HG03442 (cell line): ENCODE measurements around the gene HS3ST6.
"Not testable (repeated sequence)": the region's sequence is repeated elsewhere in the genome, so short reads cannot be mapped to it uniquely, and the experiment has no call there.

Experiments used
- ATAC-seq: cut with Tn5 transposase; IDR thresholded peaks from one replicate; pipeline ENCODE4 v1.9.1; 2021; ENCODE audit warnings: mild to moderate bottlenecking, moderate library complexity; ENCODE audit not compliant: unreplicated experiment

The HS3ST6 gene

GRCh38 chr16:1909561-1910231 is 8.5 kb downstream of the HS3ST6 start:
- ATAC-seq = no peak

DNA sequence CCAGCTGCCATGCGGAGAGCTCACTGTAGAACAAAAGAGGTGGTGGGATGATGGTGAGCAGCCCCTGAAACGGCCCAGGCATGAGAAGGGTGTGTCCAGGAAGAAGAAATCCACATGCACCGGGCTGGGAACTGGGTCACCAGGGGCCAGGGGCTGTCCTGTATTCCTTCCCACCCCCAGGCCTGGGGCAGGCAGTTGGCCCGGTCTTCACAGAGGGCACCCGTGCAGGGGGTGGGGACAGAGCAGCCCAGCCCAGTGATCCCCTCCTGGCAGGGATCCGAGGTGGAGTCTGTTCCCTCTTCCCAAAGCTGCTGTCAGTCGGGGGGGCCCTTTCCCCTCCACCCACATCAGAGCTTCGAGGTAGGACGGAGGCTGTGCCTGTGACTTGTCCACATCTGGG is 9.2 kb downstream of the HS3ST6 start:
- no peak for ATAC-seq

DNA sequence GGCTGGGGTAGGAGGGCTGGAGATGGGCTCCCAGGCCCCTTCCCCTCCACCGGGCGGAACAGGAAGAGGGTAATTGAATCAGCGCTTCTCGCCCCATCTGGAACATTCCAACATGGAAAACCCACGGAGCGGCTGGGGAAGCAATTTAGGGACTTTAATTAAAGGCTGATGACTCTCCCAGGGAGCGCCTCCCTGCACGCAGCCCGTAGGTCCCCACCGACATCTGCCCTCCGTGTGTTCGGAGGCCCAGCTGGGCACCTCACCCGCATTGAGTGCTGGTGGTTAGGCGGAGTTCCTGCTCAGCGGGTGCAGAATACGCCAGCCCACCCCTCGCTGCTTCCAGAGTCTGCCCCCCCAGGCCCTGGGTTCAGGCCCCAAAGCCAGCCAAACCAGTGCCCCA is 10.0 kb downstream of the HS3ST6 start:
- no peak for ATAC-seq

GRCh38 chr16:1907226-1907860 is 10.9 kb downstream of the HS3ST6 start:
- ATAC-seq = no peak

DNA sequence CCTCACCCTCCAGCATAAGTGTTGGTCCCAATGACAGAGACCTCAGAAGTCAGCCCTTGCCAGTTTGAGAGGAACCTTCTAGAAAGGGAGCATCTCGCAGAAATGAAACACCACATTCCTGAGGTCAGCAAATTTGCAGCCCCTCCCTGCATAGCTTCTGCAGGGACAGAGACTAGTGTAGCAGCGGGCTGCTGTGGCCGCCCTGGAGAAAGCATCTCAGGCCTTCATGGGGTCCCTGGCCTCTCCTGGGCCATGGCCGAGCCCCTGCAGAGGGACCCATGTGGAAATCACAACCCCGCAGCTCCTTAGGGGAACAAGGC is 11.4 kb downstream of the HS3ST6 start:
- ATAC-seq = no peak

DNA sequence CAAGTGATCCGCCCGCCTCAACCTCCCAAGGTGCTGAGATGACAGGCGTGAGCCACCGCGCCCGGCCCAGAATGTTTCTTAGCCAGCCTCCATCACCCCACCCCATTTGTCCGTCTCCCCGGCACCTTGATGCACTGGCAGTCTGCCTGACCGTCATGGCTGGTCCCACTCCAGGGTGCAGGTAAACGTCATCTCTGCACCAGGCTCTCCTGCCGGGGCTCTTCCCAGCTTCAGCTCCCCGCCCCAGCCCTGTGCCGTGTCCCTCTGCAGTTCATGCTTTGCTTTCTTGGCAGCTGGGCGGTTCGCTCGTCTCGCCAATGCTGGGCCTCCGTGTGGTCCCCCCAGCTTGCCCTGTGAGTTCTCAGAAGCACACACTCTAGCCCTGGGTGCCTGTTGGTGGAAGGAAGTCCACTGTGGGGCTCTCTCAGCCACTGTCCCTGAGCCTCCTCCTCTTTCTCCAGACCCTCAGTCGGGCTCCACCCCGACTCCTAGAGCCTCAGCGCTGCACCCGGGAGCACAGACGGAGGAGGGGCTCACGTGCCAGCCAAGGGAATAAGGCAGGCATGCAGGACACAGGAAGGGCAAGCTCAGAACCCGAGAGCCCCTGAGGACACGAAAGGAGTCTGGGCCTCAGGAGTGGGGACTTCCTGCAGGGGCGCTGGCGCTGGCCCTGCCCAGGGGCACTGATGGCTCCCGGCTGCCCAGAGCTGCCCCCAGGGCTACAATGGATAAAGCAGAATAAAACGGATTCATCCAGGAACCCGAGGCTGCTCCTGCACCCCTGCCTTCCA is 12.0 kb downstream of the HS3ST6 start:
- ATAC-seq = no peak

GRCh38 chr16:1903845-1904840 is 14.1 kb downstream of the HS3ST6 start:
- ATAC-seq = no peak

GRCh38 chr16:1903220-1903574 is 15.0 kb downstream of the HS3ST6 start:
- no peak for ATAC-seq

DNA sequence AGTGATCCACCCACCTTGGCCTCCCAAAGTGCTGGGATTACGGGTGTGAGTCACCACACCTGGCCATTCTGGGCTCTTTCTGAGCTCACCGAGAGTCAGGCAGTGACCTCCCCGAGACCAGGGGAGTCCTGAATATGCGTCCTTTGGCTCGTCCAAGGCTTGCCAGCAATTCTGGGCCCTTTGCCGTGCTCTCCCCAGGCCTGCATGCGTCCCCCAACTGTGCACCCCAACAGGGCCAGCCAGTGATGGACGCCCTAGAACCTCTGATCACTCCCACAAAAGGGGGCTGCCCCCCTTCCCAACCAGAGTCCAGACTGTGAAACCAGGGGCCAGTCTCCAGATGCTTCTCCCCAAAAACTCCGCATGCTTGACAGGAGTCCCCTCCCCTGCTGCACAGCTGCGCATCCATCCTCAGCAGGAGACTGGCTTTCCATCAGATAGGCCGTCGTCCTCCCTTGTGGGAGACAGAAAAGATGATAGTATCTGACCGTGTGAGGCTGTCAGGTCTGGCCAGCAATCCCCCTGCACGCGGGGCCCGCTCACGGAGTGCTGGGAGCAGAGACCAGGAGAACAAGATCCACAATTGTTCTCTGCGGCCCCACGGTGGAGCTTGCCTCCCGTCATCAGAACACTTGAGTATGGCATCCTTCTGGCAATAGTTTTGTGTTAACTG is 15.5 kb downstream of the HS3ST6 start:
- no peak for ATAC-seq

GRCh38 chr16:1900452-1900774 is 17.8 kb downstream of the HS3ST6 start:
- ATAC-seq = no peak

- ATAC-seq = no peak
Measured at GRCh38 chr16:1899641-1900451, 18.4 kb downstream of the HS3ST6 start.

DNA sequence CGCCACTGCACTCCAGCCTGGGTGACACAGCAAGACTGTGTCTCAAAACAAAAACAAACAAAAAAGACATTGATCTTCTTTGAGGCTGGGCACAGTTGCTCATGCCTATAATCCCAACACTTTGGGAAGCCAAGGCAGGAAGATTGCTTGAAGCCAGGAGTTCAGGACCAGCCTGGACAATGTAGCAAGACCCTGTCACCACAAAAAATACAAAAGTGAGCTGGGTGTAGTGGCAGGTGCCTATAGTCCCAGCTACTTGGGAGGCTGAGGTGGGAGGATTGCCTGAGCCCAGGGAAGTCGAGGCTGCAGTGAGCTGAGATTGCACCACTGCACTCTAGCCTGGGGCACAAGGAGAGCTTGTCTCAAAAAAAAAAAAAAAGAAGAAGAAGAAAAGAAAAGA is 20.5 kb downstream of the HS3ST6 start:
- ATAC-seq = not testable (repeated sequence)

DNA sequence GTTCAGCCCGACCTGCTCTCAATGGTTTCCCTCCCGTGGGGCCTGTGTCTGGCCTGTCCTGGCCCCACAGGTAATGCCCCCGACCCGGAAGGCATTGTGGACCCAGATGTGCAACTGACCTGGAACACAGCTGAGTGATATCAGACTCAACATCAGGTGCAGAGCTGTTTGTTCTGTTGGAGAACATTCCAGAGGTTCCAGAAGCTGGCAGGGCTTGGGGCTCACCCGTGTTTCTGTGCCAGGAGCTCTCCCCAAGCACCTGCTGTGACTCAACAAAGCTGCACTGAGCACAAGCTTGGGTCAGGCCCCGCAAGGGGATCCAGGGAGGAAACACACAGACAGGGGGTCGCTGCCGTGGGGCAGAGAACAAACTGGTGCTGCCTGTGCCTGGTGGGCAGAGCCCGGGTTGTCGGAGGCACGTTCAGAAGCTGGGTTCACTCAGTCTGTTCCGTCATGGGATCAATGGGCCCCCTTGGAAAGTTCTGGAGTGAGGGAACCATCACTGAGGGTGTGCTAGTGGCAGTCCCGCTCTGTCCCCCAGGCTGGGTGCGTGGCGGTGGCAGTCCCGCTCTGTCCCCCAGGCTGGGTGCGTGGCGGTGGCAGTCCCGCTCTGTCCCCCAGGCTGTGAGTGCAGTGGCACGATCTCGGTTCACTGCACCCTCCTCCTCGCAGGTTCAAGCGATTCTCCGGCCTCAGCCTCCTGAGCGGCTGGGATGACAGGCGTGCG is 22.1 kb downstream of the HS3ST6 start:
- ATAC-seq = no peak

GRCh38 chr16:1895068-1895467 is 23.1 kb downstream of the HS3ST6 start:
- ATAC-seq = no peak

- no peak for ATAC-seq
Measured at GRCh38 chr16:1890708-1891050, 27.5 kb downstream of the HS3ST6 start.

DNA sequence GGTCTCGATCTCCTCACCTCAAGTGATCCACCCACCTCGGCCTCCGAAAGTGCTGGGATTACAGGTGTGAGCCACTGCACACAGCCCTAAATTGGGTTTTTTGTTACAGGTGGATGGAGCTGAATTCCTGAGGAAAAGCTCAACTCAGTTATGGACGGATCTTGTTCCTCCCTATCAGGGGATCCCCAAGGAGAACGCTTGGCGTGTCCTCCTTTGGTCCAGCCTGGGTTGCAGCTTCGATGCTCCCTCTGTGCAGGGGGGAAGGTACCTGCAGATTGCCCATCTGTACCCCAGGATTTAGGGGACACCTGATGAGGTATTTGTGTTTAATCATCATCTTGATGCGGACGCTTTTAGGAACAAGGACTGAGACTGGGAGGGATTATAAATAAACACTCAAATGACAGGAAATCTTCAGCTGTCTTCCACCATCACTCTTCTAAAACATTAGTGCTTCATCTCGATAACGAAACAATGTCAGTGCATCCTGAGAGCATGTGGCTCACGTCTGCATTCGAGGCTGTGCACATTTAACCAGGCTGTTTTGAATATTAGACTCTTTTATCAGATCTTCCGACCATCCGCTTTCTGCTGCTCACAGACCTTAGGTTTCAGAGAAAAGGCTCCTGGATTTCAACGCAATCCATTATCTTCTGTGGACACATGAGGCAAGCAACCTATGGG is 28.0 kb downstream of the HS3ST6 start:
- no peak for ATAC-seq

- ATAC-seq = no peak
Measured at GRCh38 chr16:1887711-1888354, 30.4 kb downstream of the HS3ST6 start.

GRCh38 chr16:1884889-1885288 is 33.3 kb downstream of the HS3ST6 start:
- no peak for ATAC-seq
